AG09319 (cell line): ENCODE results near the gene ZNF236.

ENCODE experiments used
- DNase-seq: peaks from one replicate; pipeline ENCODE4 v3.0.0-alpha.2; 2010; ENCODE audit warnings: low read depth; ENCODE audit errors: extremely low read depth
- TF ChIP-seq, protein P1 (sequence below): IDR thresholded peaks from 2 replicates; pipeline ENCODE4 v1.5.1; 2011; ENCODE audit warnings: low read depth, mild to moderate bottlenecking, inconsistent platforms, low read length, moderate library complexity

The ZNF236 gene

DNA sequence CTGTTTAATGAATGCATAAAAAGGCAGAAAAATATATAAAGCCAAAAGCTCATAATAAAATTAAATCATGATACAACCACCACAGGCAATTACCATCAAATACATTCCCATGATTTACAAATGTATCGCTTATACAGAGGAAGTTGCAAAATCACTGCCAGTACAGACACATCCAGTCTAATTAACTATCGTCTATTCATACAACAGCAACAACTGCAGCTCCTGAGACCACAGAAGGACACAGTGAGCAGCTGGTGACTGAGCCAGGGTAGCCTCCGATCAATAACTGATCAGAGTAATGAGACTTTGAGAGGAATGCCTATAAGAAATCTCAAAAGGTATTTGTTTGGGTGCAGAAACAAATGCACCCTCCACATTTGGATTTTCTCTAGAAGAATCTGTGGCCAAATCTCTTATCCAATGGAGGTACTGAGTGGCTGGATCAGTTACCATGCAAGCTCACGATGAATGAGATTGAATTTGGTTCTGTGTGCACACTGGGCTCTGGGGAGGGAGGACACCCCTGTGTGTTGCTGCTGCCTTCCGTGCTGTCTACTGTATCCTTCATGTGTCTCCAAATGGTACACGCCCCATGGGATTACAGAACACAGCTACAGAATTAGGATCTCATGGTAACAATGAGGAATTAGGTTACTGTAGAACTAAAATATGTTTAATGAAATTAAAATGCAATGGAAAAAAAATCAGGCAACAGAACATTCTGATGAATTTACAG is 190.6 kb downstream of the ZNF236 start:
- DNase-seq: no peak
- TF ChIP-seq, protein P1, sequence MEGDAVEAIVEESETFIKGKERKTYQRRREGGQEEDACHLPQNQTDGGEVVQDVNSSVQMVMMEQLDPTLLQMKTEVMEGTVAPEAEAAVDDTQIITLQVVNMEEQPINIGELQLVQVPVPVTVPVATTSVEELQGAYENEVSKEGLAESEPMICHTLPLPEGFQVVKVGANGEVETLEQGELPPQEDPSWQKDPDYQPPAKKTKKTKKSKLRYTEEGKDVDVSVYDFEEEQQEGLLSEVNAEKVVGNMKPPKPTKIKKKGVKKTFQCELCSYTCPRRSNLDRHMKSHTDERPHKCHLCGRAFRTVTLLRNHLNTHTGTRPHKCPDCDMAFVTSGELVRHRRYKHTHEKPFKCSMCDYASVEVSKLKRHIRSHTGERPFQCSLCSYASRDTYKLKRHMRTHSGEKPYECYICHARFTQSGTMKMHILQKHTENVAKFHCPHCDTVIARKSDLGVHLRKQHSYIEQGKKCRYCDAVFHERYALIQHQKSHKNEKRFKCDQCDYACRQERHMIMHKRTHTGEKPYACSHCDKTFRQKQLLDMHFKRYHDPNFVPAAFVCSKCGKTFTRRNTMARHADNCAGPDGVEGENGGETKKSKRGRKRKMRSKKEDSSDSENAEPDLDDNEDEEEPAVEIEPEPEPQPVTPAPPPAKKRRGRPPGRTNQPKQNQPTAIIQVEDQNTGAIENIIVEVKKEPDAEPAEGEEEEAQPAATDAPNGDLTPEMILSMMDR: no peak

DNA sequence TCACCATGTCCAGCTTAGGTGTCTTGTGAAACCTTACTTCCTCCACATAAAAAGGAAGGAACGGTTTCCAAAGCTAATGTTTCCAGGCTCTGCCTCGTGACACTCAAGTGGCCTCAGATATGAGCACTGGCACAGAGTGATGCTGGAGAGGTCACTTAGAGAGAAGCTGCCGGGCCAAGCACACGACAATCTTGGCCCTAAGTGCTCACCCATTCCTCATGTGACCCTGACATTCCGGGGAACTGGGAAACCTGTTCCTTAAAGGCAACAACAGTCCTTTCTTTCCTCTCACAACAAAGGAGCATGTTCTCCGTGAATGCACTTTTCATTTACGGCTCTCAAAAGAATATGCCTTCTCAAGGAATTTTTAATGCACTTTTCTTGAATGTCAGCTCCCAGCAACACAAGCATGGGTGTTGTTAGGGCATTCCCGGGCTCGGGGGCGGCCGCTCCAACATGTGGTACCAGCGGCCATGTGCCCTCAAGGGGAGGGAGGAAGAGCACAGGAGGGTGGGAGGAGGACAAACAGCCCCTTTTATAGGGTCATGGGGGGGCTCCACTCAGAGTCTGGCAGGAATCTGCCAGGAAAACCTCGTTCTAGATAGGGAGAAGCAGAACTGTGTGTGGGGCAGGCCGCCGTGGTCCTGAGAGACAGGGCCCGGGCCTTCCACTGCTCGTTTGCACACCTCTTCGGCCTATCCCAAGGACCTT is 191.6 kb downstream of the ZNF236 start:
- no peak for DNase-seq

DNA sequence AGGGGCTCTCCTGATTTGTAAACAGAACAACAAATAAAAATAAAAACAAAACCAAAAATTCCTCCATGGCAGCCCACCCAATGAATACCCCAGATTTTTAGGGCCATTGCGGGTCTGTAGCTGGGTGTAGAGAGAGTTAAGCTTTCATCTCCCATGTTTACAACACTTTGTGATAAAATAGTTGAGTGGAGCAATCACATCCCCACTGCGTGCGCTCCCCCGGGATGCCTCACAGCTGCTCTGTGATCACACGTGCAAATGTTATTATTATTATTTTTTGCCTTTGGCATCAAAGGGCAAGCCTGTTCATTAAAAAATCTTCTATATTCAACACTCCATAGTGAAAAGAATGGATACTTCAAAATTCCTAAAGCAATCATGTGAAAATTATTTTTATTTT is 192.2 kb downstream of the ZNF236 start:
- DNase-seq: no peak
- TF ChIP-seq, protein P1: no peak

More for the DNA sequence above, 191.6 kb downstream of the ZNF236 start:
- TF ChIP-seq, protein P1: no peak

DNA sequence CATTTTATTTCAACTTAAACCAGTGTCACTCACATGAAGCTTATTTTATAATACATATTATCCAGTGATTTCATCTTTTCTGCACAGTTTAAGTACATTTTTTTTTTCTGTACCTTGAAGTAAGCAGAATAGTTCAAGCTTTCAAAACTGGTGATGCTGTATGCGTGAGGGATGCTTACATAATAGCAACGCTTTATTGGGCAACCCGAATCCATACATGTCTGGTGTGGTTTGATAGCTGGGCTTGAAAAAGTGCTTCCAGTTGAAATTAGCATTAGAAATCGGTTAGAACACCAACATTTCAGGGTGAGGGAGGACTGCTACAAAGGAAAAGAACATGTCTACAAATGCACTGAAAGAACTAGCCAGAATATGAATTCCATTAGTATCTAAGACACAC is 192.8 kb downstream of the ZNF236 start:
- no peak for DNase-seq
- TF ChIP-seq, protein P1: no peak

DNA sequence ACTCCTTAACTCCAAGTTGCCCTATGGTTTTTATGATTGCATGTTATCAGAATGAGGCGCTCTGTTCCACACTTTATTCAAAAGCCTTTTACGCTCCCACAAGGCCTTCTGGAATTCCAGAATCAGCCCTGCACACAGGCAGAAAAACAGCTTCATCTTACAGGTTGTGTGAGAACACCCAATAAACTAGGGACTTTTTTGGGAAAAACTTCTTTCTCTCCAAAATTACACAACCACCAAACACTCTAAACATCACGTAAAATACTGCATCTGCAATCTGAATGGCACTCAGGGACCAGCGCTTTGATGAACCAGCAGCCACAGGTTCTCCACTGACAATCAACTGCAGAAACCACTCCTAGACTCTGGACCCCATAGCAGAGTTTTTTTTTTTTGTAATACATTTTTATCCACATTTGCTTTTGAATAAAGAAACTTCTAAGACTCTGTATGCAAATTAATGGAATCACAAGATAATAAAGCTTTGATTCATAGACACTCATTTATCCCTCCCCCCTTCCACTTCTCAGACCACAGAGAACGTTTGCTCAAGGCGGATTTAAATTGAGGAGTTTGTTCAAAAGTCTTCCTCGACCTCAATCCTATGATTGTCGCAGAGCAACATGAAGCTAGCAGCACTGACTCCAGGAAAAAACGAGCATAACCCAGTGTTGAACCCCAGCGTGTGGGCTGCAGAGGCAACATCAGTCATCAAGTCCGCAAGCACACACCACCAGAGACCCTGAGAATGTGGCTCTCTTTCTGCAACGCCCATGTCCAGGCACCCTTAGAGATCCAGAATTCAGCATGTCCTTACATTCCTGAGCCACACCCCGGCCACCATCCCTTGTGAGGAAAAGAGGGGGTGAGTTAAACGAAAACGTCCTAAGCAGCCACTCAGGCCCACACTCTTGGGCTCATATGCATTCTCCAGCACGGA is 193.7 kb downstream of the ZNF236 start:
- no peak for DNase-seq
- TF ChIP-seq, protein P1: no peak

DNA sequence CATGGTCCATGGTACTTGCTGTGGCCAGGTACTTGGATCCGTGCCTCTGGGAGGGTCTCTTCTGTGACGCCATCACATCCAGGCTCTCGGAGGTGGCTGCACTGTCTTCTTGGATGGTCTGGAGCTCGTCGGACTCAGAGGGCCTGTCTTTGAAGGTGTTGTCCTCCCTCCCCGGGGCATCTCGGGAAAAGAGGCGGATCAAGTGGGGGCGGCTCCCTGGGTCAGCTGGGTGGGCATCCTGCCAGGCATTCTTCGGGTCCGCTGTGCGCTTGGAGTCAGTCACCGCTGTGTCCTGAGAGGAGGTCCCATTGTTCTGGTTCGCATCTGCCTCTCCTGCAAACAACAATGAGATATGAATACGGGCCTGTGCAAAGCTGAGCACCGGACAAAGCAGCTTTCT is 194.6 kb downstream of the ZNF236 start:
- TF ChIP-seq, protein P1: no peak
- no peak for DNase-seq
